Measurements from ENCODE around the gene CSNK1A1L.

DNA sequence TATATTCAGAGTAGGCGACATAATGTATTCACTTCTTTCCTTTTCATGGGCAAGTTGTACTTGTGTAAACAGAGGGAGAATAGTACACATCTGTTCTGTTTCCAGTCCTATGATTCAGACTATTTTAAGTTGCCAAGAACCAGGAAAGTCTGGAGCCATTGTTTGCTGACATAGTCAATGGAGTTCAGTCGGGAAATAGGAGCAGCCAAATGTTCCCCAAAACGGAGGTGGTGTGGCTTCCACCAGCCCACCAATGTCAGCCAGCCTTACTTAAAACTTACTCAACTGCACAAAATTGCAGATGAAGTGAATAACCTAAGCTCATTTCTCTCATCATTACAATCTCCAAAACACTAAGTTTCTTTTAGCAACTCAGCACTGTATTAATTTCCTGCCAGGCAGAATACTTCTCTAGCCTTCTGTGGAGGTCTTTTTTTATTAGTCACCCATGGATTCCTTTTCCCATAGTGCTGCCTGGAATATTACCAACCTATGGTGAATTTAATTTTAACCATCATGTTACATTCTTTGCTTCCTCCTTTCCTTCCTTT lies 22.3 kb upstream of the CSNK1A1L start:
- TF ChIP-seq EZH2 (IDR thresholded peaks at IDR 0.05; ENCODE audit: low read length, missing control alignments), result no peak
- TF ChIP-seq, protein P1, sequence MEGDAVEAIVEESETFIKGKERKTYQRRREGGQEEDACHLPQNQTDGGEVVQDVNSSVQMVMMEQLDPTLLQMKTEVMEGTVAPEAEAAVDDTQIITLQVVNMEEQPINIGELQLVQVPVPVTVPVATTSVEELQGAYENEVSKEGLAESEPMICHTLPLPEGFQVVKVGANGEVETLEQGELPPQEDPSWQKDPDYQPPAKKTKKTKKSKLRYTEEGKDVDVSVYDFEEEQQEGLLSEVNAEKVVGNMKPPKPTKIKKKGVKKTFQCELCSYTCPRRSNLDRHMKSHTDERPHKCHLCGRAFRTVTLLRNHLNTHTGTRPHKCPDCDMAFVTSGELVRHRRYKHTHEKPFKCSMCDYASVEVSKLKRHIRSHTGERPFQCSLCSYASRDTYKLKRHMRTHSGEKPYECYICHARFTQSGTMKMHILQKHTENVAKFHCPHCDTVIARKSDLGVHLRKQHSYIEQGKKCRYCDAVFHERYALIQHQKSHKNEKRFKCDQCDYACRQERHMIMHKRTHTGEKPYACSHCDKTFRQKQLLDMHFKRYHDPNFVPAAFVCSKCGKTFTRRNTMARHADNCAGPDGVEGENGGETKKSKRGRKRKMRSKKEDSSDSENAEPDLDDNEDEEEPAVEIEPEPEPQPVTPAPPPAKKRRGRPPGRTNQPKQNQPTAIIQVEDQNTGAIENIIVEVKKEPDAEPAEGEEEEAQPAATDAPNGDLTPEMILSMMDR (conservative IDR thresholded peaks at IDR 0.05 in 1 of 2, IDR thresholded peaks at IDR 0.05 in 1 of 2; ENCODE audit: low read depth in 1 of 2, low read length in 2 of 2), result no peak
